GM12864 (cell line): ENCODE measurements around the gene ECHDC1.

Experiments used
- DNase-seq: peaks from one replicate; pipeline ENCODE4 v3.0.0-alpha.2; 2011; ENCODE audit warnings: low read depth
- H3K4me3 ChIP-seq: 2 replicates; pipeline ENCODE4 v1.5.1; 2011; ENCODE audit warnings: mild to moderate bottlenecking, low read depth, low read length, control low read depth
- TF ChIP-seq, protein P1 (sequence below): IDR thresholded peaks from 2 replicates; pipeline ENCODE4 v1.5.1; 2011; ENCODE audit warnings: low read depth, mild to moderate bottlenecking, moderate library complexity, low read length, control low read depth, inconsistent platforms; ENCODE audit errors: missing control alignments

The ECHDC1 gene

DNA sequence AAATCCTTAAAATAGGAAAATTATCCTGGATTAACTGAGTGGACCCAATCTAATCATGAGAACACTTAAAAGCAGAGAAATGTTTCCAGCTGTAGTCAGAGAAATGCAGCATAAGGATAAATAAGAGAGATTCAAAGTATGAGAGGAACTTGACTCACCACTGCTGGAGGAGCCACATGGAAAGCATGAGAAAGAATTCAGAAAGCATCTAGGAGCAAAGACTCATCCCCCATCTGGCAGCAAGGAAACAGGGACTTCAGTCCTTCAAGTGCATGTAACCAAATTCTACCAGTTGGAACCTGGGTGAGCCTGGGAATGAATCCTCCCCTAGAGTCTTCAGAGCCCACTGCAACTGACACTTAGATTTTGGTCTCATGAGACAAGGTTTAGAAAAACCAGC, 43.0 kb downstream of the ECHDC1 start:
- TF ChIP-seq, protein P1, sequence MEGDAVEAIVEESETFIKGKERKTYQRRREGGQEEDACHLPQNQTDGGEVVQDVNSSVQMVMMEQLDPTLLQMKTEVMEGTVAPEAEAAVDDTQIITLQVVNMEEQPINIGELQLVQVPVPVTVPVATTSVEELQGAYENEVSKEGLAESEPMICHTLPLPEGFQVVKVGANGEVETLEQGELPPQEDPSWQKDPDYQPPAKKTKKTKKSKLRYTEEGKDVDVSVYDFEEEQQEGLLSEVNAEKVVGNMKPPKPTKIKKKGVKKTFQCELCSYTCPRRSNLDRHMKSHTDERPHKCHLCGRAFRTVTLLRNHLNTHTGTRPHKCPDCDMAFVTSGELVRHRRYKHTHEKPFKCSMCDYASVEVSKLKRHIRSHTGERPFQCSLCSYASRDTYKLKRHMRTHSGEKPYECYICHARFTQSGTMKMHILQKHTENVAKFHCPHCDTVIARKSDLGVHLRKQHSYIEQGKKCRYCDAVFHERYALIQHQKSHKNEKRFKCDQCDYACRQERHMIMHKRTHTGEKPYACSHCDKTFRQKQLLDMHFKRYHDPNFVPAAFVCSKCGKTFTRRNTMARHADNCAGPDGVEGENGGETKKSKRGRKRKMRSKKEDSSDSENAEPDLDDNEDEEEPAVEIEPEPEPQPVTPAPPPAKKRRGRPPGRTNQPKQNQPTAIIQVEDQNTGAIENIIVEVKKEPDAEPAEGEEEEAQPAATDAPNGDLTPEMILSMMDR = no peak
- DNase-seq = no peak
- H3K4me3 ChIP-seq = no peak overlapping the region

DNA sequence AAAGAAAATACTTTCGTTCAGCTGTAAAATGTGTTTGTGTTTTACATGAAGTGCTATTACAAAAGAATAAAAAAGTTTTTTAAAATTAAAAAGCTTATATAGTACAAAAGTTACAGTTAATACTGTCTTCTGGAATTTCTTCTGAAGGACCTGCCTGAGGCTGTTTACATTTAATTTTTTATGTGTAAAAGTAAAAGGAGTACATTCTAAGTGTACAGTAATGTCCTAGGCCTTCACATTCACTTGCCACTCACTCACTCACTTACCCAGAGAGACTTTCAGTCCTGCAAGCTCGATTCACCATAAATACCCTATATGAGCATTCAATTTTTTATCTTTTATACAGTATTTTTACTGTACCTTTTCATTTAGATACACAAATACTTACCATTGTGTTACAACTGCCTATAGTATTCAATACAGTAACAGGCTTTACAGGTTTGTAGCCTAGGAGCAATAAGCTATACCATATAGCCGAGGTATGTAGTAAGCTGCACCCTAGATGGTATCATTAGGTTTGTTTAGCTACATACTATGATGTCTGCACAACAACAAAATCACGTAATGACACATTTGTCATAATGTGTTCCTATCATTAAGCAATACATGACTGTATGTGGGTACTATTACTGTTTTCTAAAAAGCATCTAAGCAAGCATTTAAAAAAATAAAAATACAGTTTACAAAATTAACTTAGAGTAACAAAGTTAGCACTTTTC, 43.7 kb downstream of the ECHDC1 start:
- H3K4me3 ChIP-seq = no peak overlapping the region
- TF ChIP-seq, protein P1 = no peak
- no peak for DNase-seq

DNA sequence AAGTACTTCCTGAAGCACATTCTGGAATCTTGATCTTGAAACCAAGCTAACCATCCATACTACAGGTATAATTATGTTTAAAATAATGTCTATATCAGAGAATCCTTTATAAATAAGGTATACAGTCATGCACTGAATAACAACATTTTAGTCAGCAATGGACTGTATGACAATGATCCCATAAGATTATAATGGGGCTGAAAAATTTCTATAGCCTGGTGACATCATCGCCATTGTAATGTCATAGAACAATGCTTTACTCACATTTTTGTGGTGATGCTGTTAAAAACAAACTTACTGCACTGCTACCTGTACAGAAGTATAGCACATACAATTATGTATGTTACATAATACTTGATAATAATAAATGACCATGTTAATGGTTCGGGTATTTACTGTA, 44.9 kb downstream of the ECHDC1 start:
- TF ChIP-seq, protein P1 = no peak
- DNase-seq = no peak
- no peak overlapping the region for H3K4me3 ChIP-seq

DNA sequence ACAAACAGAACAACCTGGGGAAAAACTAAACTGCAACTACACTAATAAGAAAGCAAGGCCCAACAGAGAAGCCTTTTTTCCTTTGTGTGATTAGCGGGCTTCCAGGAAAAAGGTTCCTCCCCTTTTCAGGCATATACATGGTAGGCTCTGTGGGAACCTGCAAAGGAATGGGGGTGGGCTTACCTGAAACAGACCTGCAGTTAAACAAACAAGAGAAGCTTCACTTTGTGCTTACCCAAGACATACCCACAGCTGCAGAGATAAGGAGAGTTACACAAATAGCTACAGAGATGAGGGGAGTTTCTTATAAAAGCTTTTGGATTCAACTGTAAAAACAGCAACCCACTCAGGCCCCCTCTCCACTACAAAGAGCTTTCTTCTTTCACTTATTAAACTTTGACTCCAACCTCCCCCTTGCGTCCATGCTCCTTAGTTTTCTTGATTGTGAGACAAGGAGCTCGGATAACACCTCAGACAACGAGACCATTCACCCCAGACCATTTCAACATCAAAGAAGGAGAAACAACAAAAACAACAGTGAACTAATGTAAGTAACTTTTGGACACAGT, 45.8 kb downstream of the ECHDC1 start:
- TF ChIP-seq, protein P1 = no peak
- no peak overlapping the region for H3K4me3 ChIP-seq
- no peak for DNase-seq

DNA sequence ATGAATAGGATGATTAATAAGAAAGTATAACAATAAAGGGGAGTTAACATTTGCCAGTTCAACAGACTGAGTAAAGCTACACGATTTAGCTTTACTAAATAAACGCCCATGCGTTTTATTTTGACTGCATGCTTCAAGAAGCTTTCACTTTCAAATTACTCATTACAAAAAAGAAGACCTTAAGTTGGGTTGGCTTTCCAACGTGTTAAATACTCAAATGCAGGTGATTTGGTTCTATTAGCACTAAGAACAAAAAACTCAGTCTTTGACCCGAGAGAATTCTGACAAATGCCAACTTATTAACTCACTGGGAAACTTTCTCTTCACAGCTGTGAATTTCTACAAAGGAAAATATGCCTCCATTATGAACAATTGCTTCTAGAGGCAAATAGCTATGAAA, 51.9 kb downstream of the ECHDC1 start:
- H3K4me3 ChIP-seq = no peak overlapping the region
- no peak for DNase-seq
- TF ChIP-seq, protein P1 = no peak

DNA sequence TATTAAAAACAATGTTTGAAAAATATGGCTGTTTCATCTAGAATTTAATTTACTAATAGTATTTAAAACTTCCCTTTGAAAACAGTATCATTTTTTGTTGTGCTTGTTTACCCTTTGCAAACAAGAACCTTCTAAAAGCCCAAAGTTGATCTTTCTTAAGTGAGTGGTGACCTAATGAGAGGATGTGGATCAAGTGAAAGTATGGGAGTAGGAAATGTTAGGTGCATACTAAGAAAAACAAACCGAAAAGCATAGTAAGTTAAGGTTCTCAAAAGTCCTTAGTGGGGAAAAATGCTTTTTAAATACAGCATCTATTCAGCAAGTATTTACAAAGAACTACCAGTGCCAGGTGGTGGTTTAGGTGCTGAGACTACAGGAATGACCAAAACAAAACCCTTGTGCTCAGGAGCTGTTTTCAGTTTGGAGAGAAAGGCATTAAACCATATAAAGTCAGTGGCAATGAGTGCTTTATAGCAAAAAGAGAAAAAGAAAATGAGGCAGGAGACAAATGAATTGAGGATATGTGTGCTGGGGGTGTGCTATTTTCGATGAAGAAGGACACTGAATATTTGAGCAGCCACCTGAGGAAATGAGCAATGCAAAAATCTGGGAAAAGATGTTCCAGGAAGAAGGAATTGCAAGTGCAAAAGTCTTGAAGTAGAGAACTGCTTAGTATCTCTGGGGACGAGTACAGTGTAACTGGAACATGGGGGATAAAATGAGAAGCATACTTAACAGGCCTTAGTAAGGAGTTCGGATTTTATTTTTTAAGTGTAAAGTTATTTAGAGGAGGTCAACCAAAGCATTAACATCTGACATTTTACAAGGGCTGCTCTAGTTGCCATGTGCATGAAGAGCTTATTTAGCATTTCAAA, 52.8 kb downstream of the ECHDC1 start:
- DNase-seq = no peak
- TF ChIP-seq, protein P1 = no peak
- no peak overlapping the region for H3K4me3 ChIP-seq
